Right lobe of liver (tissue), 4 donors: ENCODE measurements around the gene CCBE1.

Experiments used
- CTCF ChIP-seq, 4 donors: fragments of 200-600 bp in 3 of 4; fragments of 450-650 bp in 1 of 4; IDR thresholded peaks; one replicate each; pipeline versions ENCODE4 v1.5.1 to v1.8.0; 2016 to 2022; ENCODE audit warnings: antibody characterized with exemption in 4 of 4, mild to moderate bottlenecking in 2 of 4
- POLR2A ChIP-seq: fragments of 450-650 bp; IDR thresholded peaks from one replicate; pipeline ENCODE4 v1.6.1; 2017; ENCODE audit warnings: antibody characterized with exemption, mild to moderate bottlenecking
- donor health status: DM: no; HTN: no; CAD: no.
- donor health status: DM: no; HTN: no; CAD: no.
- donor health status: DM: no; HTN: yes; CAD: no.

GRCh38 chr18:59567431-59567830, 129.8 kb downstream of the CCBE1 start:
- no peak for TF ChIP-seq POLR2A
- no peak for TF ChIP-seq CTCF (IDR thresholded peaks at IDR 0.05)
